Measurements from ENCODE around the gene NAALADL2. TPM values are rescaled to one million over a fixed set of nuclear protein-coding genes. Genes with fewer than 3 reads are reported as not detected.

The NAALADL2 gene
- 2.3 TPM in 1 of 2 replicates, not detected in the other for total RNA-seq (2011; cell fraction: chromatin; rRNA removed; ENCODE audit: low replicate concordance)
- total RNA-seq (2011; cell fraction: nucleolus; rRNA removed), result not detected in 2 replicates
- 1.3 and 1.9 TPM in 2 replicates for total RNA-seq (2011; cell fraction: nucleoplasm; rRNA removed)
- 1.00 TPM in 1 of 2 replicates, not detected in the other for total RNA-seq (2014; rRNA removed)
- total RNA-seq (2014; rRNA removed; fragmentation: Illumina TruSeq; extraction: Trizol), result 1.0 TPM in 1 of 2 replicates, not detected in the other
- total RNA-seq (2015; rRNA removed; fragmentation: Illumina TruSeq; extraction: Trizol), result 0.43 and 0.53 TPM in 2 replicates
- 0.44 TPM in 1 of 2 replicates, not detected in the other for total RNA-seq (2021)
- 0.28 and 0.29 TPM in 2 replicates for polyA plus RNA-seq (2011; rRNA removed)
- not detected in 2 replicates for polyA plus RNA-seq (2011; cell fraction: cytosol; rRNA removed)
- not detected in 2 replicates for polyA plus RNA-seq (2011; cell fraction: nucleus; rRNA removed)
- 0.28 and 0.34 TPM in 2 replicates for polyA plus RNA-seq (2012)
- 0.40 TPM in 1 of 2 replicates, not detected in the other for polyA plus RNA-seq (2014; fragmentation: Illumina TruSeq; extraction: Trizol)
- 1 to 10 TPM in 1 of 2 experiments, under 1 TPM in 1; 0.71 to 1.1 TPM for polyA plus RNA-seq (2014; fragmentation: Nextera tagmentation; extraction: Ambion mirVana)
- 0.88 and 1.3 TPM in 2 replicates for polyA plus RNA-seq (2014; rRNA removed)
- 0.67 and 0.90 TPM in 2 replicates for polyA minus RNA-seq (2011; rRNA and poly(A)+ RNA removed)
- polyA minus RNA-seq (2011; cell fraction: cytosol; rRNA and poly(A)+ RNA removed), result not detected in 2 replicates
- 1.1 and 1.5 TPM in 2 replicates for polyA minus RNA-seq (2011; cell fraction: nucleus; rRNA and poly(A)+ RNA removed)
- percentile 12 among the genes with signal in this experiment for Bru-seq, nascent RNA
- percentile 9 among the genes with signal in this experiment for BruChase-seq, experiment 1, labeled RNA remaining after a 2-hour chase
- percentile 13 among the genes with signal in this experiment for BruChase-seq, experiment 2, labeled RNA remaining after a 6-hour chase
- long read RNA-seq, experiment 1, partial matches to known transcripts, result 0 of 3 reads
- long read RNA-seq, experiment 1, other reads (novel, unspliced or antisense), result 0 of 3 reads
- long read RNA-seq, experiment 2, result 0 reads
- long read RNA-seq, experiment 3, result 0 reads

GRCh38 chr3:174859114-174859735 is at the start of gene NAALADL2:
Gene NAALADL2 (plus strand): TSS chr3:174859334.
- H3K4me3 ChIP-seq, result no peak within 1 kb of the TSS
- in situ Hi-C loops (cut with MboI), result no loop called here
- 2% methylated on average over 5 of the region's 5 CpGs for WGBS (ENCODE audit: insufficient coverage, low coverage, missing lambda C conversion rate)
- no TSS peak for BruUV-seq (replicated peaks)
- ATAC-seq (no peak), DNase-seq (ENCODE audit: extremely low read depth in 1 of 4, low spot score in 3 of 4) (no peak), FAIRE-seq (no peak)
- H3K9me1 ChIP-seq (ENCODE audit: control insufficient read depth, insufficient read depth, low read length), result no peaks in the 10 kb centered on the region
- no peaks in the 10 kb centered on the region; the same call in 1 of the 2 replicates for H3K9me3 ChIP-seq (replicated peaks; ENCODE audit: control insufficient read depth, insufficient read depth, low read depth, low read length)
- intact Hi-C loops (cut with micrococcal nuclease), result no loop called here
- no peak within 1 kb of the TSS for H3K9ac ChIP-seq (ENCODE audit: insufficient read depth in 1 of 2, low read depth in 2 of 2, low read length in 2 of 2)
- CTCF ChIA-PET (ENCODE audit: low intra/inter-chr PET ratio), result no interaction called here
- no peak within 1 kb of the TSS for H3K4me2 ChIP-seq (ENCODE audit: insufficient read depth, low read length)
- POLR2A ChIA-PET, result no interaction called here
- no peaks in the 10 kb centered on the region for H3K27me3 ChIP-seq (ENCODE audit: control insufficient read depth in 2 of 2, insufficient read depth in 2 of 2, low read length in 2 of 2)
- no peaks in the 10 kb centered on the region for H3K36me3 ChIP-seq (ENCODE audit: control insufficient read depth, insufficient read depth, low read length)
- no peaks in the 10 kb centered on the region for H3K79me2 ChIP-seq (ENCODE audit: control insufficient read depth, insufficient read depth, low read length)
- H2AFZ ChIP-seq (ENCODE audit: low read depth, low read length), result no peak within 1 kb of the TSS
- no peak within 1 kb of the TSS for H3K27ac ChIP-seq (ENCODE audit: extremely low read depth, low read depth, low read length)
- H3K4me1 ChIP-seq (replicated peaks in 1 of 2; ENCODE audit: control insufficient read depth in 2 of 2, insufficient read depth in 2 of 2, low read length in 2 of 2), result no peaks in the 10 kb centered on the region
- no peaks in the 10 kb centered on the region for H4K20me1 ChIP-seq (replicated peaks; ENCODE audit: control insufficient read depth, insufficient read depth, low read length)
- TF ChIP-seq ZNF511 (CRISPR knock-in tag; IDR thresholded peaks at IDR 0.05) (no peak), NCOR1 (IDR thresholded peaks at IDR 0.05) (no peak), ZNF324 (CRISPR knock-in tag; IDR thresholded peaks at IDR 0.05) (no peak), SP1 (CRISPR knock-in tag; IDR thresholded peaks at IDR 0.05) (no peak), ZSCAN29 (IDR thresholded peaks at IDR 0.05) (no peak), RBM39 (optimal IDR thresholded peaks at IDR 0.05; ENCODE audit: low read depth, low read length) (no peak), ADNP (tag; IDR thresholded peaks at IDR 0.05) (no peak), ETV1 (tag; conservative IDR thresholded peaks at IDR 0.05; ENCODE audit: low read depth) (no peak), POLR2B (IDR thresholded peaks at IDR 0.05; ENCODE audit: low read depth, partially characterized antibody) (no peak), MAFF (IDR thresholded peaks at IDR 0.05; ENCODE audit: low read length) (no peak), ESRRB (CRISPR knock-in tag; IDR thresholded peaks at IDR 0.05; ENCODE audit: borderline replicate concordance) (no peak), POLR2AphosphoS5 (IDR thresholded peaks at IDR 0.05; ENCODE audit: control insufficient read depth, insufficient read depth, low read depth, low read length) (no peak)
